WTC11 (cell line): ENCODE measurements around the gene RIOX2.

Source experiments
- JUN ChIP-seq: sonication (generic); formaldehyde crosslinking; IDR thresholded peaks from 2 replicates; pipeline ENCODE4 v1.8.0; 2023; ENCODE audit warnings: mild to moderate bottlenecking, missing genetic modification reagents
- NR2C2 ChIP-seq: sonication (generic); formaldehyde crosslinking; IDR thresholded peaks from 2 replicates; pipeline ENCODE4 v1.8.0; 2022; ENCODE audit warnings: mild to moderate bottlenecking, missing genetic modification reagents
- RELA ChIP-seq: sonication (generic); formaldehyde crosslinking; IDR thresholded peaks from 2 replicates; pipeline ENCODE4 v1.8.1; 2022; ENCODE audit warnings: missing genetic modification reagents, mild to moderate bottlenecking, borderline replicate concordance
- SP1 ChIP-seq: sonication (generic); formaldehyde crosslinking; conservative IDR thresholded peaks from 2 replicates; pipeline ENCODE4 v1.8.1; 2022; ENCODE audit warnings: missing genetic modification reagents
- TCF7 ChIP-seq: sonication (generic); formaldehyde crosslinking; IDR thresholded peaks from 2 replicates; pipeline ENCODE4 v1.8.0; 2022; ENCODE audit warnings: mild to moderate bottlenecking, low read depth, missing genetic modification reagents, moderate library complexity
- TF ChIP-seq, protein P1 (sequence below): fragments of 200-600 bp; IDR thresholded peaks from 2 replicates; pipeline ENCODE4 v1.8.0; 2022; ENCODE audit warnings: antibody characterized with exemption
- TF ChIP-seq, protein P2 (sequence below): sonication (generic); formaldehyde crosslinking; conservative IDR thresholded peaks from 2 replicates; pipeline ENCODE4 v1.8.1; 2022; ENCODE audit warnings: mild to moderate bottlenecking, missing genetic modification reagents
- TF ChIP-seq, protein P3 (sequence below): sonication (generic); formaldehyde crosslinking; IDR thresholded peaks from 2 replicates; pipeline ENCODE4 v1.8.1; 2022; ENCODE audit warnings: low read depth, missing genetic modification reagents, borderline replicate concordance

DNA sequence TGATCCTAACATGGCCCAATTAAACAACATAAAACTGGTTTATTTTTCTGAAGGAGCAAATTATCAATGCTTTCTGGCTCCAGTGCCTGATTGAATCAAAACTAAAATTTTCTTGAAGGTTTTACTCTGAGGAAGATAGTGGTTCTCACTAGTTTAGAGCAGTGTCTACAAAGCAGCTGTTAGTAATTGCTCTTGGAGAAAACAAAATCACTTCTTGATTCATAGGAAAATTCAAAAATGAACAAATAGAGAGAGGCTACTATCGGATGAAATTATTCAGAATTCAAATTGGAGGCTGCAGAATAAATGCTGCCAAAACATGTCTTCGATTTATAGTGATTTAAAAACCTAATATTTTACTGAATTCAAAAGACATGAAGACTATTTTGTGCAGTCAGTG lies 15.1 kb upstream of the RIOX2 start:
- TF ChIP-seq SP1 (CRISPR knock-in tag) (no peak), JUN (CRISPR knock-in tag) (no peak), RELA (no peak), TCF7 (CRISPR knock-in tag) (no peak), NR2C2 (CRISPR knock-in tag) (no peak)
- TF ChIP-seq, protein P1, sequence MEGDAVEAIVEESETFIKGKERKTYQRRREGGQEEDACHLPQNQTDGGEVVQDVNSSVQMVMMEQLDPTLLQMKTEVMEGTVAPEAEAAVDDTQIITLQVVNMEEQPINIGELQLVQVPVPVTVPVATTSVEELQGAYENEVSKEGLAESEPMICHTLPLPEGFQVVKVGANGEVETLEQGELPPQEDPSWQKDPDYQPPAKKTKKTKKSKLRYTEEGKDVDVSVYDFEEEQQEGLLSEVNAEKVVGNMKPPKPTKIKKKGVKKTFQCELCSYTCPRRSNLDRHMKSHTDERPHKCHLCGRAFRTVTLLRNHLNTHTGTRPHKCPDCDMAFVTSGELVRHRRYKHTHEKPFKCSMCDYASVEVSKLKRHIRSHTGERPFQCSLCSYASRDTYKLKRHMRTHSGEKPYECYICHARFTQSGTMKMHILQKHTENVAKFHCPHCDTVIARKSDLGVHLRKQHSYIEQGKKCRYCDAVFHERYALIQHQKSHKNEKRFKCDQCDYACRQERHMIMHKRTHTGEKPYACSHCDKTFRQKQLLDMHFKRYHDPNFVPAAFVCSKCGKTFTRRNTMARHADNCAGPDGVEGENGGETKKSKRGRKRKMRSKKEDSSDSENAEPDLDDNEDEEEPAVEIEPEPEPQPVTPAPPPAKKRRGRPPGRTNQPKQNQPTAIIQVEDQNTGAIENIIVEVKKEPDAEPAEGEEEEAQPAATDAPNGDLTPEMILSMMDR: no peak
- TF ChIP-seq, protein P2, sequence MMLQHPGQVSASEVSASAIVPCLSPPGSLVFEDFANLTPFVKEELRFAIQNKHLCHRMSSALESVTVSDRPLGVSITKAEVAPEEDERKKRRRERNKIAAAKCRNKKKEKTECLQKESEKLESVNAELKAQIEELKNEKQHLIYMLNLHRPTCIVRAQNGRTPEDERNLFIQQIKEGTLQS: no peak
- TF ChIP-seq, protein P3, sequence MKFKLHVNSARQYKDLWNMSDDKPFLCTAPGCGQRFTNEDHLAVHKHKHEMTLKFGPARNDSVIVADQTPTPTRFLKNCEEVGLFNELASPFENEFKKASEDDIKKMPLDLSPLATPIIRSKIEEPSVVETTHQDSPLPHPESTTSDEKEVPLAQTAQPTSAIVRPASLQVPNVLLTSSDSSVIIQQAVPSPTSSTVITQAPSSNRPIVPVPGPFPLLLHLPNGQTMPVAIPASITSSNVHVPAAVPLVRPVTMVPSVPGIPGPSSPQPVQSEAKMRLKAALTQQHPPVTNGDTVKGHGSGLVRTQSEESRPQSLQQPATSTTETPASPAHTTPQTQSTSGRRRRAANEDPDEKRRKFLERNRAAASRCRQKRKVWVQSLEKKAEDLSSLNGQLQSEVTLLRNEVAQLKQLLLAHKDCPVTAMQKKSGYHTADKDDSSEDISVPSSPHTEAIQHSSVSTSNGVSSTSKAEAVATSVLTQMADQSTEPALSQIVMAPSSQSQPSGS: no peak
